ENCODE results near the gene MCUB. TPM values are rescaled to one million over a fixed set of nuclear protein-coding genes. Genes with fewer than 3 reads are reported as not detected.

Gene MCUB
- total and polyA plus RNA-seq, 2 of the 13 experiments (the other 11 are each of a cell fraction or from before 2014, with no cell fraction given) = 0.95 to 2.2 TPM

DNA sequence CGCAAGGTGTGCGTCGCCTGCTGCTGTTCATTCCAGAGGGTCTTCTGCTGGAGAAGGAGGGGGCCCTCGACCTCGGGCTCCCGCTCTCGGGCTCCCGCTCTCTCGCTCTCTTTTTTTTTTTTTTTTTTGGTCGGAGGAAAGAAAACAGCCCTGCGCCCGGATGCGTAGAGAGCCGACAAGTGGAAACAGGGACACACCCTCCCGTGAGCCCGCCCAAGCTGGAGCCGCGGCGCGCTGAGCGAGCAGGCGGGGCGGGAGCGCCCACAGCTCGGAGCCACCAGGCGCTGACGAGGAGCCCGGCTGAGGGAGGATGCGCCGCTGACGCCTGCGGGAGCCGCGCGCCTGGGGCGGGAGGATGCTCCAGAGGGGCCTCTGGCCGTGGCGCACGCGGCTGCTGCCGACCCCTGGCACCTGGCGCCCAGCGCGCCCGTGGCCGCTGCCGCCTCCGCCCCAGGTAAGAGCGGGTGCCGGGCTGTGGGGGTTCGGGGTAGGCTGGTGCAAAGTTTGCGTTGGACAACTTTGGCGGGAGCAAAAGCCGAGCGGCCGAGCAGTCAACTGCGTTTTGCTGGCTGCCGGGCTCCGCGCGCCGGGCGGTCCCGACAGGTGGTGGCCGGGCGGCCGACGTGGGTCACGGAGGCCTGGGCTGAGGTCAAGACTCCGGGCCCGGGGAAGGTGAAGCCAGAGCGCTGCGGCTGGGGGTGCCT lies at the start of gene MCUB (continued):
- TF ChIP-seq ZNF276 (CRISPR knock-in tag; IDR thresholded peaks at IDR 0.05; ENCODE audit: low read depth) (no peak), ZMAT3 (CRISPR knock-in tag; conservative IDR thresholded peaks at IDR 0.05) (no peak), ADNP (CRISPR knock-in tag; IDR thresholded peaks at IDR 0.05) (no peak), MED1 (CRISPR knock-in tag; IDR thresholded peaks at IDR 0.05) (no peak), ZNF230 (CRISPR knock-in tag; IDR thresholded peaks at IDR 0.05) (0 out of 2 replicates have a peak, but pooled peaks have one; percentile 42), ELF4 (CRISPR knock-in tag; IDR thresholded peaks at IDR 0.05; ENCODE audit: borderline replicate concordance) (no peak), HDAC2 (CRISPR knock-in tag; IDR thresholded peaks at IDR 0.05) (0 out of 2 replicates have a peak, but pooled peaks have one; percentile 37), FOXK1 (CRISPR knock-in tag; IDR thresholded peaks at IDR 0.05; ENCODE audit: borderline replicate concordance, low read depth) (0 out of 2 replicates have a peak, but pooled peaks have one; percentile 13), TBL1XR1 (IDR thresholded peaks at IDR 0.05; ENCODE audit: borderline replicate concordance, low read length, partially characterized antibody) (no peak), ZFY (CRISPR knock-in tag; IDR thresholded peaks at IDR 0.05) (peak; percentile 46; the same call in 1 of the 2 replicates), POGK (CRISPR knock-in tag; conservative IDR thresholded peaks at IDR 0.05) (no peak), ZNF775 (CRISPR knock-in tag; IDR thresholded peaks at IDR 0.05; ENCODE audit: borderline replicate concordance) (no peak), FOXM1 (CRISPR knock-in tag; IDR thresholded peaks at IDR 0.05) (no peak), SAP130 (CRISPR knock-in tag; IDR thresholded peaks at IDR 0.05; ENCODE audit: low read depth) (peak; percentile 50; the same call in 1 of the 2 replicates), ZMYM3 (CRISPR knock-in tag; IDR thresholded peaks at IDR 0.05) (no peak), GPN1 (CRISPR knock-in tag; IDR thresholded peaks at IDR 0.05; ENCODE audit: borderline replicate concordance) (no peak)
- TF ChIP-seq, protein P1, sequence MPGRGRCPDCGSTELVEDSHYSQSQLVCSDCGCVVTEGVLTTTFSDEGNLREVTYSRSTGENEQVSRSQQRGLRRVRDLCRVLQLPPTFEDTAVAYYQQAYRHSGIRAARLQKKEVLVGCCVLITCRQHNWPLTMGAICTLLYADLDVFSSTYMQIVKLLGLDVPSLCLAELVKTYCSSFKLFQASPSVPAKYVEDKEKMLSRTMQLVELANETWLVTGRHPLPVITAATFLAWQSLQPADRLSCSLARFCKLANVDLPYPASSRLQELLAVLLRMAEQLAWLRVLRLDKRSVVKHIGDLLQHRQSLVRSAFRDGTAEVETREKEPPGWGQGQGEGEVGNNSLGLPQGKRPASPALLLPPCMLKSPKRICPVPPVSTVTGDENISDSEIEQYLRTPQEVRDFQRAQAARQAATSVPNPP (CRISPR knock-in tag; IDR thresholded peaks at IDR 0.05) = no peak
- TF ChIP-seq, protein P2, sequence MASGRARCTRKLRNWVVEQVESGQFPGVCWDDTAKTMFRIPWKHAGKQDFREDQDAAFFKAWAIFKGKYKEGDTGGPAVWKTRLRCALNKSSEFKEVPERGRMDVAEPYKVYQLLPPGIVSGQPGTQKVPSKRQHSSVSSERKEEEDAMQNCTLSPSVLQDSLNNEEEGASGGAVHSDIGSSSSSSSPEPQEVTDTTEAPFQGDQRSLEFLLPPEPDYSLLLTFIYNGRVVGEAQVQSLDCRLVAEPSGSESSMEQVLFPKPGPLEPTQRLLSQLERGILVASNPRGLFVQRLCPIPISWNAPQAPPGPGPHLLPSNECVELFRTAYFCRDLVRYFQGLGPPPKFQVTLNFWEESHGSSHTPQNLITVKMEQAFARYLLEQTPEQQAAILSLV (CRISPR knock-in tag; IDR thresholded peaks at IDR 0.05; ENCODE audit: borderline replicate concordance) = no peak
- TF ChIP-seq, protein P3, sequence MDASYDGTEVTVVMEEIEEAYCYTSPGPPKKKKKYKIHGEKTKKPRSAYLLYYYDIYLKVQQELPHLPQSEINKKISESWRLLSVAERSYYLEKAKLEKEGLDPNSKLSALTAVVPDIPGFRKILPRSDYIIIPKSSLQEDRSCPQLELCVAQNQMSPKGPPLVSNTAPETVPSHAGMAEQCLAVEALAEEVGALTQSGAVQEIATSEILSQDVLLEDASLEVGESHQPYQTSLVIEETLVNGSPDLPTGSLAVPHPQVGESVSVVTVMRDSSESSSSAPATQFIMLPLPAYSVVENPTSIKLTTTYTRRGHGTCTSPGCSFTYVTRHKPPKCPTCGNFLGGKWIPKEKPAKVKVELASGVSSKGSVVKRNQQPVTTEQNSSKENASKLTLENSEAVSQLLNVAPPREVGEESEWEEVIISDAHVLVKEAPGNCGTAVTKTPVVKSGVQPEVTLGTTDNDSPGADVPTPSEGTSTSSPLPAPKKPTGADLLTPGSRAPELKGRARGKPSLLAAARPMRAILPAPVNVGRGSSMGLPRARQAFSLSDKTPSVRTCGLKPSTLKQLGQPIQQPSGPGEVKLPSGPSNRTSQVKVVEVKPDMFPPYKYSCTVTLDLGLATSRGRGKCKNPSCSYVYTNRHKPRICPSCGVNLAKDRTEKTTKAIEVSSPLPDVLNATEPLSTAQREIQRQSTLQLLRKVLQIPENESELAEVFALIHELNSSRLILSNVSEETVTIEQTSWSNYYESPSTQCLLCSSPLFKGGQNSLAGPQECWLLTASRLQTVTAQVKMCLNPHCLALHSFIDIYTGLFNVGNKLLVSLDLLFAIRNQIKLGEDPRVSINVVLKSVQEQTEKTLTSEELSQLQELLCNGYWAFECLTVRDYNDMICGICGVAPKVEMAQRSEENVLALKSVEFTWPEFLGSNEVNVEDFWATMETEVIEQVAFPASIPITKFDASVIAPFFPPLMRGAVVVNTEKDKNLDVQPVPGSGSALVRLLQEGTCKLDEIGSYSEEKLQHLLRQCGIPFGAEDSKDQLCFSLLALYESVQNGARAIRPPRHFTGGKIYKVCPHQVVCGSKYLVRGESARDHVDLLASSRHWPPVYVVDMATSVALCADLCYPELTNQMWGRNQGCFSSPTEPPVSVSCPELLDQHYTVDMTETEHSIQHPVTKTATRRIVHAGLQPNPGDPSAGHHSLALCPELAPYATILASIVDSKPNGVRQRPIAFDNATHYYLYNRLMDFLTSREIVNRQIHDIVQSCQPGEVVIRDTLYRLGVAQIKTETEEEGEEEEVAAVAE (CRISPR knock-in tag; IDR thresholded peaks at IDR 0.05; ENCODE audit: borderline replicate concordance) = no peak
